ENCODE data around the gene INHBB. TPM values are rescaled to one million over a fixed set of nuclear protein-coding genes. Genes with fewer than 3 reads are reported as not detected.
"Not testable (repeated sequence)": the region's sequence is repeated elsewhere in the genome, so short reads cannot be mapped to it uniquely, and the experiment has no call there.

Gene INHBB
- total and polyA plus RNA-seq, 4 experiments from 2014 or later, result not detected

DNA sequence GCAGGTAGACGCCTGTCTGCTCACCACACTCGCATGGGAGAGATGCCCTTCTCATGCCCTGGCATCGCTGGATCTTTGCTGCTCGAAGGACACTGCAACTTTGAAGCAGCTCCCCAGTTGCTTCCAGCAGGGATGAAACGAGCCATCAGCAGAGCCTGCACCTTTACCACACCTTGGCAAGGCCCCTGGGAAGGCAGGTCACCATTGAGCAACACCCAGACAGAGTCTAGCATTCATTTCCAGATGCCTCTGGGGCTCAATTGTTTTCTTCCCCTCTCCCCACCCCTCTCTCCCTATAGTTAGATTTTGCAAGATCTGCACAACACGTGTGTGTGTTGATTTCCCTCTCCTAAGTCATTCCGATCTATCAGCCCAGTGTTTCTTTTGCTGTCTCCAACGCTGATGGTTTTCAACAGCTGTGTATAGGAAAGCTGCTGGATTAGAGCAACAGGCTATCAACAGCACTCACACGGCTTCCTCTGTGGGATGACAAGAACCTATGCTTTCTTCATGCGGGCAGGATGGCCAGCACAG, 25.6 kb upstream of the INHBB start:
- Histone ChIP-seq H3K4me1 (ENCODE audit: insufficient read depth, low read length) (no peaks in the 10 kb centered on the region), H3K27me3 (ENCODE audit: insufficient read depth, low read length) (no peaks in the 10 kb centered on the region), H3K9me3 (ENCODE audit: control insufficient read depth in 1 of 2, low read length in 2 of 2) (no peaks in the 10 kb centered on the region), H3K4me3 (ENCODE audit: low read length in 2 of 2) (no peak overlapping the region), H3K27ac (ENCODE audit: low read depth, low read length) (no peak overlapping the region), H3K36me3 (ENCODE audit: insufficient read depth, low read length) (no peaks in the 10 kb centered on the region)
- CTCF ChIA-PET (ENCODE audit: partially characterized antibody), result no interaction called here
- Mint-ChIP-seq H3K27me3 (no peaks in the 10 kb centered on the region), H3K4me3 (no peak overlapping the region), H3K4me1 (peaks cover 0 to 4% (median 0%) of the 10 kb centered on the region in 4 donors), H3K27ac (no peak overlapping the region), H3K9me3 (peaks cover 0 to 2% (median 0%) of the 10 kb centered on the region in 8 donors), H3K36me3 (no peaks in the 10 kb centered on the region)
- intact Hi-C loops (cut with micrococcal nuclease), result no loop called here
- no peak for DNase-seq
- POLR2A ChIA-PET (ENCODE audit: partially characterized antibody), result no interaction called here

GRCh38 chr2:120320887-120321556, 24.9 kb upstream of the INHBB start:
- DNase-seq; H3K27ac ChIP-seq (ENCODE audit: low read depth, low read length); H3K9me3 ChIP-seq (ENCODE audit: control insufficient read depth in 1 of 2, low read length in 2 of 2); intact Hi-C loops (cut with micrococcal nuclease); H3K27me3 Mint-ChIP-seq; H3K27ac Mint-ChIP-seq; H3K36me3 ChIP-seq (ENCODE audit: insufficient read depth, low read length); H3K27me3 ChIP-seq (ENCODE audit: insufficient read depth, low read length); H3K36me3 Mint-ChIP-seq; POLR2A ChIA-PET (ENCODE audit: partially characterized antibody); H3K4me1 Mint-ChIP-seq; H3K9me3 Mint-ChIP-seq; CTCF ChIA-PET (ENCODE audit: partially characterized antibody); H3K4me3 ChIP-seq (ENCODE audit: low read length in 2 of 2); H3K4me3 Mint-ChIP-seq; H3K4me1 ChIP-seq (ENCODE audit: insufficient read depth, low read length): not testable (repeated sequence)

DNA sequence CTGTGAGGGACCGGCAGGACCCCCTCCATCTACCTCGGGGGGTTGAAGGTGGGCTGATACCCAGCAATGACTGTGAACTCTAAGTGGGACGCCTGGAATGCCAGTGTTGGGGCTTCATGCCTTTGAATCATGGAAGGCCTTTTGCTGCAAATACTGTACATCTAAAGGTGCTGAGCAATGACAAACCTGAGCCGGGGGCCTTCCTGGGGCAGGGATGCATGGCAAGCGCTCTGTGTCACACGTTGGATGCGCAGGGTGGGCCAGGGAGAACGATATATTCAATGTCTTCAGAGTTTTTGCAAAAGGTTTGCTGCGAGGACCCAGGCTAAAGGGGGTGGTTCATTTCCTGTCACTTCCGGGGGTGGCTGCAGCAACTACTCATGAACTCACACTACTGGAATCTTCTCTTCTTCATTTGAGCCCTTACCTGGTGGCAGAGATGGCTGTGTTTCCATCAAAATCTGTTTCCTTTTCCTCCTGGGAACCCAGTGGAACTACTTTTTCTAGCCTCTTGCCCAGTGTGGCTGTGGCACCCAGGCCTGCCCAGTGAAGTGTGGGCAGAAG, 24.1 kb upstream of the INHBB start:
- CTCF ChIA-PET (ENCODE audit: partially characterized antibody), result no interaction called here
- no peak overlapping the region for H3K4me3 ChIP-seq (ENCODE audit: low read length in 2 of 2)
- no peaks in the 10 kb centered on the region for H3K9me3 ChIP-seq (ENCODE audit: control insufficient read depth in 1 of 2, low read length in 2 of 2)
- H3K4me1 ChIP-seq (ENCODE audit: insufficient read depth, low read length), result no peaks in the 10 kb centered on the region
- no peak overlapping the region for H3K27ac ChIP-seq (ENCODE audit: low read depth, low read length)
- no peaks in the 10 kb centered on the region for H3K36me3 ChIP-seq (ENCODE audit: insufficient read depth, low read length)
- no peak for DNase-seq
- intact Hi-C loops (cut with micrococcal nuclease), result no loop called here
- peaks cover 0 to 4% (median 0%) of the 10 kb centered on the region in 4 donors for H3K4me1 Mint-ChIP-seq
- H3K27me3 Mint-ChIP-seq, result no peaks in the 10 kb centered on the region
- H3K36me3 Mint-ChIP-seq, result no peaks in the 10 kb centered on the region
- POLR2A ChIA-PET (ENCODE audit: partially characterized antibody), result no interaction called here
- H3K9me3 Mint-ChIP-seq, result peaks cover 0 to 2% (median 0%) of the 10 kb centered on the region in 8 donors
- no peak overlapping the region for H3K4me3 Mint-ChIP-seq
- H3K27ac Mint-ChIP-seq, result no peak overlapping the region
- no peaks in the 10 kb centered on the region for H3K27me3 ChIP-seq (ENCODE audit: insufficient read depth, low read length)

- H3K27ac Mint-ChIP-seq, result peak overlapping the region in 1 of 7 donors; percentile 52
Measured at GRCh38 chr2:120322329-120322728, 23.6 kb upstream of the INHBB start.

DNA sequence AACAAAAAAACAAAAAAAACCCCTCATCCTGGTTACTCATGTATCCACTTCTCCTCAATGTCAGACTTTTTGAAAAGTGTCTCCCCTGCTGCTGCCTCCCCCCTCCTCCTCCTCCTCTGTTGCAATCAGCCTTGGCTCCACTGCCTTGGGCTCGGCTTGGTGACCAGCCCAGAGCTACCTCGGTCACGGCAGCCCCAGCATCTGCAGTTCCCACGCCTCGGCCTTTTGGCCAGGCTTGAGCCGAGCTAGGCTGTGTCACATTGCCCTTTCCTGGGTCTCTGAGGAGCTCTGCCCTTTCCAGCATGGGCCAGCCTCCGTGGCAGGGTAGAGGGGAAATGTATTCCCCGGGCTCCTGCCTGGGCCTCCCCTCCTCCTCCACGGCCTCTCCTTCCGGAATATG, 22.7 kb upstream of the INHBB start:
- H3K36me3 Mint-ChIP-seq, result no peaks in the 10 kb centered on the region
- Histone ChIP-seq H3K27ac (ENCODE audit: low read depth, low read length) (no peak overlapping the region), H3K4me1 (ENCODE audit: insufficient read depth, low read length) (no peaks in the 10 kb centered on the region), H3K27me3 (ENCODE audit: insufficient read depth, low read length) (no peaks in the 10 kb centered on the region), H3K4me3 (ENCODE audit: low read length in 2 of 2) (no peak overlapping the region), H3K9me3 (ENCODE audit: control insufficient read depth in 1 of 2, low read length in 2 of 2) (no peaks in the 10 kb centered on the region), H3K36me3 (ENCODE audit: insufficient read depth, low read length) (no peaks in the 10 kb centered on the region)
- H3K4me3 Mint-ChIP-seq, result no peak overlapping the region
- no peak for DNase-seq
- H3K27me3 Mint-ChIP-seq, result peaks cover 0 to 5% of the 10 kb centered on the region in 2 donors
- no peak overlapping the region for H3K27ac Mint-ChIP-seq
- ChIA-PET CTCF (ENCODE audit: partially characterized antibody) (interaction anchor here (1.3 kb wide), 1 partner anchor 10 kb away, joined by 7 read pairs; no protein-coding TSS in a partner anchor), POLR2A (ENCODE audit: partially characterized antibody) (no interaction called here)
- peaks cover 0 to 2% (median 0%) of the 10 kb centered on the region in 8 donors for H3K9me3 Mint-ChIP-seq
- intact Hi-C loops (cut with micrococcal nuclease), result no loop called here
- peaks cover 0 to 4% (median 0%) of the 10 kb centered on the region in 4 donors for H3K4me1 Mint-ChIP-seq

More at GRCh38 chr2:120322329-120322728, 23.6 kb upstream of the INHBB start:
- Histone ChIP-seq H3K27me3 (ENCODE audit: insufficient read depth, low read length) (no peaks in the 10 kb centered on the region), H3K36me3 (ENCODE audit: insufficient read depth, low read length) (no peaks in the 10 kb centered on the region), H3K4me1 (ENCODE audit: insufficient read depth, low read length) (no peaks in the 10 kb centered on the region), H3K9me3 (ENCODE audit: control insufficient read depth in 1 of 2, low read length in 2 of 2) (no peaks in the 10 kb centered on the region), H3K4me3 (ENCODE audit: low read length in 2 of 2) (no peak overlapping the region), H3K27ac (ENCODE audit: low read depth, low read length) (no peak overlapping the region)
- Mint-ChIP-seq H3K4me3 (no peak overlapping the region), H3K27me3 (no peaks in the 10 kb centered on the region), H3K4me1 (peaks cover 0 to 4% (median 0%) of the 10 kb centered on the region in 4 donors), H3K36me3 (no peaks in the 10 kb centered on the region), H3K9me3 (peaks cover 0 to 2% (median 0%) of the 10 kb centered on the region in 8 donors)
- intact Hi-C loops (cut with micrococcal nuclease), result no loop called here
- DNase-seq, result no peak
- ChIA-PET POLR2A (ENCODE audit: partially characterized antibody) (no interaction called here), CTCF (ENCODE audit: partially characterized antibody) (interaction anchor here (1.3 kb wide), 1 partner anchor 9 kb away, joined by 7 read pairs; no protein-coding TSS in a partner anchor)

GRCh38 chr2:120323807-120324399, 22.0 kb upstream of the INHBB start:
- POLR2A ChIA-PET (ENCODE audit: partially characterized antibody), result no interaction called here
- no peak overlapping the region for H3K4me3 ChIP-seq (ENCODE audit: low read length in 2 of 2)
- intact Hi-C loops (cut with micrococcal nuclease), result no loop called here
- Mint-ChIP-seq H3K9me3 (peaks cover 0 to 2% (median 0%) of the 10 kb centered on the region in 8 donors), H3K4me1 (peaks cover 0 to 4% (median 0%) of the 10 kb centered on the region in 4 donors), H3K4me3 (no peak overlapping the region), H3K27me3 (peaks cover 0 to 5% of the 10 kb centered on the region in 2 donors), H3K36me3 (no peaks in the 10 kb centered on the region), H3K27ac (no peak overlapping the region)
- no peak for DNase-seq
- H3K27ac ChIP-seq (ENCODE audit: low read depth, low read length), result no peak overlapping the region
- CTCF ChIA-PET (ENCODE audit: partially characterized antibody), result interaction anchor here (1.0 to 1.4 kb wide), 2 partner anchors 11 to 214 kb away, joined by 3 to 4 read pairs; no protein-coding TSS in a partner anchor
- no peaks in the 10 kb centered on the region for H3K4me1 ChIP-seq (ENCODE audit: insufficient read depth, low read length)
- no peaks in the 10 kb centered on the region for H3K27me3 ChIP-seq (ENCODE audit: insufficient read depth, low read length)
- H3K36me3 ChIP-seq (ENCODE audit: insufficient read depth, low read length), result no peaks in the 10 kb centered on the region
- no peaks in the 10 kb centered on the region for H3K9me3 ChIP-seq (ENCODE audit: control insufficient read depth in 1 of 2, low read length in 2 of 2)

- Histone ChIP-seq H3K27me3 (ENCODE audit: insufficient read depth, low read length) (no peaks in the 10 kb centered on the region), H3K4me1 (ENCODE audit: insufficient read depth, low read length) (no peaks in the 10 kb centered on the region), H3K27ac (ENCODE audit: low read depth, low read length) (no peak overlapping the region), H3K36me3 (ENCODE audit: insufficient read depth, low read length) (no peaks in the 10 kb centered on the region), H3K9me3 (ENCODE audit: control insufficient read depth in 1 of 2, low read length in 2 of 2) (no peaks in the 10 kb centered on the region), H3K4me3 (ENCODE audit: low read length in 2 of 2) (no peak overlapping the region)
- Mint-ChIP-seq H3K4me1 (peaks cover 0 to 4% (median 0%) of the 10 kb centered on the region in 4 donors), H3K27ac (no peak overlapping the region), H3K4me3 (no peak overlapping the region), H3K36me3 (no peaks in the 10 kb centered on the region), H3K27me3 (peaks cover 0 to 5% of the 10 kb centered on the region in 2 donors), H3K9me3 (peaks cover 0 to 2% (median 0%) of the 10 kb centered on the region in 8 donors)
- POLR2A ChIA-PET (ENCODE audit: partially characterized antibody), result no interaction called here
- CTCF ChIA-PET (ENCODE audit: partially characterized antibody), result interaction anchor here (1.4 to 1.7 kb wide), 2 partner anchors 12 to 215 kb away, joined by 4 to 6 read pairs; no protein-coding TSS in a partner anchor
- no peak for DNase-seq
- intact Hi-C loops (cut with micrococcal nuclease), result no loop called here
Measured at GRCh38 chr2:120324933-120325332, 21.0 kb upstream of the INHBB start.

Data from CD4-positive, alpha-beta memory T cell (primary cell).